G401.6 (cell line): ENCODE data around the gene ESF1.

Experiments used
- FAIRE-seq: peaks from 2 replicates; lab custom pipeline; 2012; peaks lifted over from hg19 to GRCh38; lab: Jason Lieb, UNC

Gene ESF1, protein sequence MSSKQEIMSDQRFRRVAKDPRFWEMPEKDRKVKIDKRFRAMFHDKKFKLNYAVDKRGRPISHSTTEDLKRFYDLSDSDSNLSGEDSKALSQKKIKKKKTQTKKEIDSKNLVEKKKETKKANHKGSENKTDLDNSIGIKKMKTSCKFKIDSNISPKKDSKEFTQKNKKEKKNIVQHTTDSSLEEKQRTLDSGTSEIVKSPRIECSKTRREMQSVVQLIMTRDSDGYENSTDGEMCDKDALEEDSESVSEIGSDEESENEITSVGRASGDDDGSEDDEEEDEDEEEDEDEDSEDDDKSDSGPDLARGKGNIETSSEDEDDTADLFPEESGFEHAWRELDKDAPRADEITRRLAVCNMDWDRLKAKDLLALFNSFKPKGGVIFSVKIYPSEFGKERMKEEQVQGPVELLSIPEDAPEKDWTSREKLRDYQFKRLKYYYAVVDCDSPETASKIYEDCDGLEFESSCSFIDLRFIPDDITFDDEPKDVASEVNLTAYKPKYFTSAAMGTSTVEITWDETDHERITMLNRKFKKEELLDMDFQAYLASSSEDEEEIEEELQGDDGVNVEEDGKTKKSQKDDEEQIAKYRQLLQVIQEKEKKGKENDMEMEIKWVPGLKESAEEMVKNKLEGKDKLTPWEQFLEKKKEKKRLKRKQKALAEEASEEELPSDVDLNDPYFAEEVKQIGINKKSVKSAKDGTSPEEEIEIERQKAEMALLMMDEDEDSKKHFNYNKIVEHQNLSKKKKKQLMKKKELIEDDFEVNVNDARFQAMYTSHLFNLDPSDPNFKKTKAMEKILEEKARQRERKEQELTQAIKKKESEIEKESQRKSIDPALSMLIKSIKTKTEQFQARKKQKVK

DNA sequence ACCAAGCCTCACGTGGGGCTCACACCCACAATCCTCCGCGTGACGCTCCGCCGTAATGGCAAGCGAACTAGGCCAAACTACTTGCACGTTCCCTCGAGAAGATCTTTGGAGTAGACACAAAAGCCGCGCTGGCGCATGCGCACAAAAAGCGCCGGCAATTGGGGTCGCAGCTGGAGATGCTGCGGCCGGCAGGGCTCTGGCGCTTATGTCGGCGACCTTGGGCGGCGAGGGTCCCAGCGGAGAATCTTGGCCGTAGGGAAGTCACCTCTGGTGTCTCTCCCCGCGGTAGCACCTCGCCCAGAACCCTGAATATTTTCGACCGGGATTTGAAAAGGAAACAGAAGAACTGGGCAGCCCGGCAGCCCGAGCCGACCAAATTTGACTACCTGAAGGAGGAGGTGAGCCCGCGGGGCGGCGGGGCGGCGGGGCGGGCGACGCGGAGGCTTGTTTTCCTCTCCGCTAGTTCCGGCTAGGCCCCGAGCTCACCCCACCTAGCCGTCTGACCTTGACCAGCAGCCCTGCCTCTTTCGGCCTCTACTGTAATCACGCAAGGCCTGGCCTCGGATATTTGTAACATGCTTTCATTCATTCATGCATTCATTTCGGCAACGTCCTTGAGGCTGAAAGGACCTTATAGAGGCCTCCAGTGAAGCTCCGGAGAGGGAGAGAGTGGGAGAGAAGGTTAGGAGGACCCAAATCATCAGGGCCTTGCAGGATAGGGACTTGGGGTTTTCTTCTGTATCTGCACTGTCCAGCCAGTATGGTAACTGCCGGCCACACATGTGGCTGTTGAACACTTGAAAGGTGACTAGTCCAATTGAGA lies at the start of gene ESF1, which contains the start of gene NDUFAF5:
TSS of gene ESF1 (minus strand) at position 27 of the 823 bp plus-strand sequence. CDS start 1,779 bp downstream, outside the sequence.
TSS of gene NDUFAF5 (plus strand) at position 136 of the 823 bp plus-strand sequence. CDS start at position 177, 41 bp downstream.
- FAIRE-seq = peak; percentile 94

DNA sequence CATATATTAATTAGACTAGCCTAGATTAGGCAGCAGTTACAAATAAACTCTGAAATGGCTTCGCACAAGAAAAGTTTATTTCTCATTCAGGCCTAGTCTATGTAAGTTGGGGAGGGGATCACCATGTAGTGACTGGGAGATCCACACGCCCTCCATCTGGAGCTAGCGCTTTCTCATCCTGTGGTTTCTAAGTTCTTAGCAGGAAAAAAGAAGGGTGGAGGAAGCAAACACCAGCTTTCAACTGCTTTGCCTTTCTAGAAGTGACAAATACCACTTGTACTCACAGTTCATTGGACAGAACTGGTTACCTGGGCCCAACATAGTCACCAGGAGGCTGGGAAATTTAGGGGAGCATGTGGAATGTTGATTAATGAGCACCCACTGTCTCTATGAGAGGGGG lies 46.8 kb upstream of the ESF1 start:
- no peak for FAIRE-seq

DNA sequence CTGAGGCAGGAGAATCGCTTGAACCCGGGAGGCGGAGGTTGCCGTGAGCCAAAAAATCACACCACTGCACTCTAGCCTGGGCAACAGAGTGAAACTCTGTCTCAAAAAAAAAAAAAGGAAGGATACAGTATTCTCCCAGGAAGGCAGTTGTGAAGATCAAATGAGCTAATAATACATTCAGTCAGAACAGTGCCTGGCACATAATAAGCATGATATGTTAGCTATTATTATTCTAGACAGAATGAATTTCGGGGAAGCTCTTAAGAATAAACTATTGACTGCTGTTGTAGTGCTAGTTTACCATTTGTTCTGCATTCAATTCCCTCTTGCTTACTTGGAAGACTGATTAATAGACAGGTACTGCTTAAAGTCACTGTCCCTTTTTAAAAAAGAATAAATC lies 40.7 kb upstream of the ESF1 start:
- no peak for FAIRE-seq

DNA sequence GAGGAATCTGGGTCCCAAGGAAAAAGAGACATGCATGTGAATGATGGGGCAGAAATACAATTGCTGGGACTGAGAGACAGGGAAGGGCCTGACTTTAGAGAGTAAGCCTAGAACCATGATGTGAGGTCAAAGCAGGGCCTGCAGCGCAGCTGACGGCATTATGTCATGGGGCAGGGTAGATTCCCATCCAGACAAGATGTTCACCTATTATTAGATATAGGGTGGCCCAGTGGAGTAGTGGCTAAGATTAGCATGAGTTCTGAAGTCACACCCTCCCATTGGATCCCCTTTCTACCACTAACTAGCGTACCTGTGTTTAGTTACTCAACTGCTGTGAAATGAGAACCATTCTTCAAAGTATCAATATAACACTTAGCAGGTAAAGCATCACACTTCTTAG lies 39.7 kb upstream of the ESF1 start:
- FAIRE-seq = no peak

DNA sequence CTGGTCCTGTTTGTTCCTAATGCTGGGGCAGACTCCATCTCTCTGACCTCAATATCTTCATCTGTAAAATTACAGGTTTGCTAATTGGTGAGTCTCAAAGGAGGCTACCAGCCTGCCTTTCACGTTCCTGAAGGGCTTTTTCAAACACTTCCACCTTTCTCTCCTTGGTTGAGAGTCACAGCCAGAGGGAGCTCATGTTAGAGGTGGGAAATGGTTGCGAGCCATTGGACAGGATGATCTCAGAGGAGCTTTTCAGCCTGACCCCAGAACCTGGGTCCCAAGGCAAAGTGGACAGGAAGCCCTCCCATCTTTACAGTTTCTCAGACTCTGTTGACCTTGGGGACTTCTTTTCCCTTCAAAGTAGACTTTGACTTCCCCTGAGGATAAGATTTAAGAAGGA lies 37.7 kb upstream of the ESF1 start:
- FAIRE-seq = no peak

DNA sequence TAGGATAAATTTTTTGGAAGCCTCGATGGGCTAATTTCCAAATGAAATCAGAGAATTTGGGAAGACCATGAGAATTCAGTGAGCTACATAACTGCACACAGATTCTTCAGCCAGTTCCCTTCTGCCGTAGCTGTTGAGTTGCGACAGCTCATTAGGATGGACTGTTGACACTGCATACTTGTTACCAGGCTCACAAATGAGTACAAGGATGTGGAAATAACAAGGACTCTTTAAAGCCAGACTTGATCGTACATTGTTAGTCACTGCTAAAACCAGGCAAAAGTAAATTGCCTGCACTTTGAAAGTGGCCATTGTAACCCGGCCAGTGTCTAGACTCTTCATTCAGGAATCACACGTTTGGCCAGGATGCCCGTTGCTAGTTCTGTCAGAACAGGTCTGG lies 37.2 kb upstream of the ESF1 start:
- no peak for FAIRE-seq

DNA sequence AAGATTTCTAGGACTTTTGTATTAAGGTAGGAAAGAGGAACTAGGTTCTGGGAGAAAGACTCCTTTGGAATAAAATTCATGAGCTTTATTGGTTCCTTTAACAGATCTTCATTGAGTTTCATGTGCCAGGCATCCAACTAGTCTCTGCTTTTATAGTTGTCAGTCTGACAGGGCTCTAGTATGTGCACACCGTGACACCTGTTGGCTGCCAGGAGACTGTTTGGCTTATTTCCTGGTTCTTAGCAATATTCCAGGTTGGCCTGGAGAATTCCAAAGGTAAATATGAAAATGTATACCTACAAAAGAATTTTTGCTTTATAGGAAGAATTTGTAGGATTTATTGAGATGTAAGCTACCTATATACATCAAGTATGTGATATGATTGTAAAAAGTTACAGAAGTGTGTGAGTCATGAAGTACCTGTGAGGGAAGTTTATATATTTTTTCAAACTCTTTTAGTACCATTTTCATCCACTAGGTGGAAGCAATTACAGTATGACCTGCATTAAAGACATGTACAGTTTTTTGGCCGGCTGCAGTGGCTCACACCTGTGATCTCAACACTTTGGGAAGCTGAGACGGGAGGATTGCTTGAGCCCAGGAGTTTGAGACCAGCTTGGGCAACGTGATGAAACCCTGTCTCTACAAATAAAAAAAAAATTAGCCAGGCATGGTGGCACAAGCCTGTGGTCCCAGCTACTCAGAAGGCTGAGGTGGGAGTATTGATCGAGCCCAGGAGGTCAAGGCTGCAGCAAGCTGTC lies 35.3 kb upstream of the ESF1 start:
- FAIRE-seq = peak; percentile 87

DNA sequence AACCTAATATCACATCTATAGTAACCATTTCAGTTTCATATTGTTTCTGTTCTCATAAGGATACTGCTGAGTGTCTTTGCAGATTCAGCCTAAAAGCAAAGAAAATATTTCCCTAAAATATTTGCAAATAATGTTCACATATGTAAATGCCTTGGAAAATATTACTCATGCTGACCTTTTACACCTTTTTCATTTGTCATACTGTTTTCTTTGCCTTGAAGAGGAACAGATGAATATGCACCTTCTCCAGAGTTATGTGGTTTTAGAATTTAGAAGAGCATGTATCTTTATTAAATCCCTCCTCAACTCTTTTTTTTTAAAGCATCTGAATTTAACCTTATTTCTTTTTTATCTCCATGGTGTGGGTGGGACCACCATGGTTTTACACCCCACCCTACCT lies 32.6 kb upstream of the ESF1 start:
- no peak for FAIRE-seq

DNA sequence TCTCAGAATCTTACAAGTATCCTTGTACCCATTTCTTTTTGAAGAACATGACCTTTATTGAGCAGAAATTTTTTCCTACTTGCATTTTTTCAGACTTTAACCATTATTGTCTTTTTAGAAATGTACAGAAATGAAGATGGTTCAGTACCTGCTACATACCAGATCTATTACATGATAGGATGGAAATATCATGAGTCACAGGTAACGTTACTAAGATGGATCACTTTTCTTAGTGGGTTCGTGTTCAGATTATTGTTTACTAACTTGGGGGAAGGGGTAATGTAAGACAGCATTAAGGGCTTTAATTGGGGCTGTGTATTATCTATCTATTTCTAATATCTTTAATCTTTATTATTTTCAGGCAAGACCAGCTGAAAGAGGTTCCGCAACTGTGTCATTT lies 32.0 kb upstream of the ESF1 start:
- no peak for FAIRE-seq

DNA sequence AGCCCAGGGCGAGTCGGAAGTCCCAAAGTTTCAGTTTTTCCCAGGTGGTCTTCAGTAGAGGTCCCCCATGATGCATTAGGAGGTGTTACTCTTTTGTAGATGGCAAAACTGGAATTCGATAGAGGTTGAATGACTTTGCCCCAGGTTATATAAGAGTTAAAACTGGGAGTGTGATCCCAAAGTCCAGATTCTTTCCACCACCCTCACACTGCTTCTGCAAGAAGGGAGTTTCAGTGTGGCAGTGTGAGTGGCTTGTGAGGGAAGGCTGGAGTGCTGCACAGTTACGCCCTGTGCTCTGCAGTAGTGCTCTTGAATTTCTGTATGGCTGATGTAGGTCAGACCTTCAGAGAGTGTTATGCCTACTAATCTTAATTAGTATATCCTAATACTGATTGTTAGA lies 30.0 kb upstream of the ESF1 start:
- FAIRE-seq = no peak

DNA sequence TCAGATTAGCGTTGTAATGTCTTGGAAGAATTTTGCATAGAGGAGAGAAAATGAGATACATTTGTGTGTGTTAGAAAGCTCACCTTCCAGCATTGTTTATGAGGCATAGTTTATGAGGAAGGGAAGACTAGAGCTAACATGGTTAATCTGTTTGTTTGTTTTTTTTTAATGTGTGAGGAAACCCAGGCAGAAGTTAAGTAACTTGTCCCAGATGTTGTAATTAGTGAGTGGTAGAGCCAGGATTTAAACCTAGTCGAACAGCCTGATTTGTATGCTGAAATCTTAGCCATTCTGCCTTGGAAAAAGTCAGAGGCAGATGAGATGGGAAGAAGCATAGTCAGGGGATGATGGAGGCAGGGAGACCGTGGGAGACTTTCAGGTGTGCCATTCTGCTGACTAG lies 29.2 kb upstream of the ESF1 start:
- FAIRE-seq = no peak

DNA sequence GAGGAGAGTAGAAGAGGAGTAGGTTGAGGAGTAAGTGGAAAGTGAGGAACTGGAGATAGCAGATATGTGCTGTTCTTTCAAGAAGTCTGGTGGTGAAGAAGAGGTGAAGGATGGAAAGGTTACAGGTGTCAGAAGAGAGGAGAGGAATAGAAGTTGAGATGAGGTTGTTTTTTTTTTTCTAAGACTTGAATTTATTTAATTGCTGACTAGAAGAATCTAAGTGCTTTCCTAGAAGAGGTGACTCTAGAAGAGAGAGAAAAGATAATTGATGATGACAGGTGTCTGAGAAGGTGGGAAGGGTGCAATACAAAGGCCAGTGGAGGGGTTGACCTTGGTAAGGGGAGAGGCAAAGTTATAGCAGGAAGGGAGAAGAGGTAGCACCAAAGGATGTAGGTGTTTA lies 25.7 kb upstream of the ESF1 start:
- FAIRE-seq = no peak

DNA sequence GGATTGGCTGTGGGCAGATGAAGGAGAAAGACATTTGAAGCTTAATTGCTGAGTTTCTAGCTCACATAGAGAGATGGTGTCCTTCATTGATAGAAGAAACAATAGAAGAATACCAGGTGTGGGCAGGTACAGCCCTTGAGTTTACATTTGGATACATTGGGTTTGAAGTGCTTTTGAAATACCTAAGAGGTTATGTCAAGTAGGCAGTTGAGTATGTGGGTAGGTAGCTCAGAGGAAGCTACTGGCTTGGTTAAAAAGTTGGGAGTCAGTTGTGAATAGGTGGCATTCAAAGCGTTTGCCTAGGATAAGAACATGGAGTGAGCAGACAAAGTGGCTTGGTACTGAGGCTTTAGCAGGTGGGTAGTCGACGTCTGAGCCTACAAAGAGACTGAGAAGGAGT lies 25.1 kb upstream of the ESF1 start:
- no peak for FAIRE-seq

DNA sequence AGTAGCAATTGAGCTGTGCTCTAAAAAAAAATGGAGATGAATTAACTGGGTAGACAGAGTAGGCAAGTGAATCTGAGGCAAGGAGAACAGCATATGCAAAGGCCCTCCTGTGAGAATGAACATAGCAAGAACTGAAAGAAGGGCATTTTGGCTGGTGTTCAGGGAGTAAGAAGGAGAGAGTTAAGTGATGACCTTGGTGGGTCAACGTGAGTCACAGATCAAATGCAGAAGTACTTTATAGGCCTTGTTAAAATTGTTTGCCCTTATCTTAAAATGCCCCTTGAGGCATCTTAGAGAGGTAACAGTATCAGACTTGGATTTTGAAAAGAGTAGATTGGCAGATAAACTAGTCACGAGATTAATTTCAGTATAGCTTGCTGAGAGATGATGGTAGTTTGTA lies 24.7 kb upstream of the ESF1 start:
- FAIRE-seq = no peak

DNA sequence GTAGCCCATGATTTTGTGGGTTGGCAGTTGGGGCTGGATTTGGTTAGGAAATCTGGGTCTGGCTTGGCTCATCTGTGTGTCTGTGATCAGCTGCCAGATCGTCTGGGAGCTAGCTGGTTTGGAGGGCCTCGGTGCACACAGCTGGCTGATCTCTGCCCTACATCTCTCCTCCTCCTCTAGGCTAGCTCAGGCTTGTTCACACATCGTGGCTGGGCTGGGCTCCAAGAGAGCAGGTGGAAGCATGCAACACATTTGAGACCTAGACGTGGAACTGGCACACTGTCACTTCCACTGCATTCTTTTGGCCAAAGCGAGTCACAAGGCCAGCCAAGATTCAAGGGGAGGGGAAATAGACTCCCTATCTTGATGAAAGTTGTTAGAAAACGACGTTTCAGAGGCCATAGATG lies 16.0 kb upstream of the ESF1 start:
- no peak for FAIRE-seq

DNA sequence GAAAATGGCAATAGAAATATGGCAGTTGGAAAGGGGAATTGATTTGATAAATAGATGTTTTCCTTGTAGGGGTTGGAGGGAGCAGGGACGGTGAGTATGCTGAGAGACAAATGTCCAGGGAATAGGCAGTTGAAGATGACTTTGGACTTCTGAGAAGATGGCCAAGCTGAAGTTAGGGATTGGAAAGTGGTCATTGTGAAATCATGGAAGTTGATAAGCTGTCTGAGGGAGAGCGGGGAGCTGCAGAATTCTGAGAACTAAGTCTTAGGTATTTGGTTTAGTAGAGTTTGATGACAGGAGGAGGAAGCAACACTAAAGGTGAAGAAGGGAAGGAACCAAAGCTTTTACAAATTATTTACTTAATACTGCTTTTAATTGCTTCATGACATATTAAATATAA lies 15.3 kb upstream of the ESF1 start:
- no peak for FAIRE-seq

DNA sequence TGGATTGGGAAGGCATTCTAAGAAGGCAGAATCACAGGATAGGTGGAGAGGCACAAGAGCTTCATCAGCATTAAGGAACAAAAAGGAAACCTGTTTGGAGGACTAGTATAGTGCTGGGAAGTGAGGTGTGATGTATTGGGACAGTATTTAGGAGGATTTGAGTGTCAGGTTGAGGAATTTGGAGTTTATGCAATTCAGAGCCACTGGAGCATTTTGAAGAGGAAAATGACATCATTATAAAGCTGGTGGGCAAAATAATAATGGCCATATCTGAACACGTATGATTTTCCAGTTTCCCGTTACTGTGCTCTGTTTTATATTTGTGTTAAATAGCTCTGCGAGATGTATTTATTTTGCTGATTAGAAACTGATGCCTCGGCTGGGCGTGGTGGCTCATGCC lies 14.3 kb upstream of the ESF1 start:
- FAIRE-seq = no peak

DNA sequence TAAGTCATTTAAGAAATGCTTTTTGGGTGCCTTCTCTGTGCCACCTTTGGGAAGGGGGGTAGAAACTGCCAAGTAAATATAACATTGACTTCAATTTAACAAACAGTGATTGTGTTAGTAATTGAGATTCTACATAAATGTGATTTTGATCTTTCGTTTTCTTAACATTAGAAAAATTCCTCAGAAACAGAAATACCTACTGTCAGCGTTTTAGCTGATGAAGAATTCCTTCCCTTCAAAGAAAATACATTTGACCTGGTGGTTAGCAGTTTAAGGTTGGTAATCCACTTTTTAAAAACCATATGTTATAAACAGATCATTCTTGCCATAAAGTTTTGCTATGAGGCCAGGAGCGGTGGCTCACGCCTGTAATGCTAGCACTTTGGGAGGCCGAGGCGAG lies 9.9 kb upstream of the ESF1 start:
- no peak for FAIRE-seq

DNA sequence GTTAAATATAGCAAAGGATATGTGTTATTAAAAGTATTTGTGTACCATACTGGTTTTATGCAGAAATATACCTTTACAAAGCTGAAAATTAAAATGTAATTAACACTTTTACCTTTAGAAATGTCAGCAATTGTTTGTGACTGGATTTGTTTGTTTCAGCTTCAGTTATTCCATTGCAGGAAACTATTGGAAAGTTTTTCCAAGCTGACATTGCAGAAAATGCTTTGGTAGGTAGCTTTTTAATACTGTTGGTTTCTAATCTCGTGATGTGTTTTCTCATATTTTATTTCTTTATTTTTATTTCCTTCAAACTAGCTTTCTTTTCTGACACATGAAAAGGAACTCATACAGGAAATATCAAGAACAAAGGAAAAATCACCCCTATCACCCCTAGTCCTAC lies 8.3 kb upstream of the ESF1 start:
- no peak for FAIRE-seq

DNA sequence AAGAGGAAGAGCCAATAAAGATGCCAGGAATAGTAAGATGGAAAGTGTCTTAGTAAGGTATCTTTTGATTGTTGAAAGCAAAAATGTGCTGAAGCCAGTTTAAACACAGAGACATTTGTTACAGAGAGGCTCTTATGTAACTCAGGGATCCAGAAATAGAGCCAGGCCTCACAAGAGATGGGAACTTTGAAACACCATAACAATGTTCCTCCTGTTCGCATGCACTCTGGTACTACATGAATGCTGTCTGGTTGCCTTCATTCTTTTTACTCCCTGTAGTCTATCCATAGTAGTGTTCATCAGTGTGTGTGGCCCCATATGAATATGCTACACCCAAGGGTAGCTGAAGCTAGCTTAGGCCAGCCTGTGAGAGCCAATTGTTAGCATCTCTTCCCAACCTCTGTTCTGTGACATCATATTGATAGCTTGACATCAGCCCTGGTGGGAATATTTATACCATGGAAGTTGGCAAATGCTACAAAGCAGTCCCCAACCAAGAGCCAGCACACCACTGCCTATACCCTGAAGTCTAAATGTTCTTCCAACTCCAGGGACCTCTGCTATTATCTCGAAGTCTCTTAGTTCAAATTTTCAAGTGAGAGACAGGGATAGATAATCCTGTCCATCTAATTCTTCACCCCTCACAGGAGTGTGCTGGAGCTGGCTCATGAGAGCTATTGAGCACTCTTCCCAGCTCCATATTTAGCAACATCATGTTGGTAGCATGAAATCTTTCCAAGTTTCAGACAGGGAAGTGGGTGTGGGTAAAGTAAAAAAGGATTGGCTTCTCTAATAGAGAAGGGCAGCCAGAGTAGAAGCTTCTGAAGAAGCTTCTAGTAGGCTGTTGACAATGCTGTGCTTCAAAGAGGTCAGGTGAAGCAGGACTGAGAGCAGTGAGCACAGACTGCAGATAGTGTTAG lies 7.1 kb upstream of the ESF1 start:
- FAIRE-seq = no peak

DNA sequence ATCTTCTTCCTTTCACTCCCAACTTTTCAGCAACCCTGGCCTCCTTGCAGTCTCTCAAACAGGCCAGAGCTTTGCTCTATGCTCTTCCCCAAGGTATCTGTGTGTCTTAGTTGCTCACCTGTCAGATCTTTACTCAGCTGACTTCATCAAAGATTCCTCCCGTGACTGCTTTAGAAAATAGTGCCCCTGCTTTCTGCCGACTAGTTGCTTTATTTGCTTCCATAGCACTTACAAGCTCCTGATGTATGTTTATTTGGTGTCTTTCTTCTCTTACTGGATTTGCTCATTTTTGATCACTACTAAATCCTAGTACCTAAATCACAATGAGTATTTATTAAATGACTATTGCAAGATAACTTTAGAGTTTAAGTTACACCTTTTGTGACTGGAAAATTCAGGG lies 6.0 kb upstream of the ESF1 start:
- no peak for FAIRE-seq
